RPMI7951 (cell line): ENCODE results near the gene INPPL1. TPM values are rescaled to one million over a fixed set of nuclear protein-coding genes. Genes with fewer than 3 reads are reported as not detected.
A peak's percentile ranks its signal among the peaks of the same experiment; 100 is the strongest.

Experiments used
- DNase-seq: peaks from one replicate; pipeline ENCODE4 v3.0.0-alpha.2; 2012; ENCODE audit warnings: low read depth
- total RNA-seq: library from RNA; depleted of rRNA; stranded (reverse); fragments of >200 nt; shearing (Covaris generic); gene quantifications from 2 replicates; pipeline ENCODE4 v1.2.3, GENCODE V29; 2014

The INPPL1 gene
- total RNA-seq, 1 experiment from 2014 or later = 29.4 TPM

DNA sequence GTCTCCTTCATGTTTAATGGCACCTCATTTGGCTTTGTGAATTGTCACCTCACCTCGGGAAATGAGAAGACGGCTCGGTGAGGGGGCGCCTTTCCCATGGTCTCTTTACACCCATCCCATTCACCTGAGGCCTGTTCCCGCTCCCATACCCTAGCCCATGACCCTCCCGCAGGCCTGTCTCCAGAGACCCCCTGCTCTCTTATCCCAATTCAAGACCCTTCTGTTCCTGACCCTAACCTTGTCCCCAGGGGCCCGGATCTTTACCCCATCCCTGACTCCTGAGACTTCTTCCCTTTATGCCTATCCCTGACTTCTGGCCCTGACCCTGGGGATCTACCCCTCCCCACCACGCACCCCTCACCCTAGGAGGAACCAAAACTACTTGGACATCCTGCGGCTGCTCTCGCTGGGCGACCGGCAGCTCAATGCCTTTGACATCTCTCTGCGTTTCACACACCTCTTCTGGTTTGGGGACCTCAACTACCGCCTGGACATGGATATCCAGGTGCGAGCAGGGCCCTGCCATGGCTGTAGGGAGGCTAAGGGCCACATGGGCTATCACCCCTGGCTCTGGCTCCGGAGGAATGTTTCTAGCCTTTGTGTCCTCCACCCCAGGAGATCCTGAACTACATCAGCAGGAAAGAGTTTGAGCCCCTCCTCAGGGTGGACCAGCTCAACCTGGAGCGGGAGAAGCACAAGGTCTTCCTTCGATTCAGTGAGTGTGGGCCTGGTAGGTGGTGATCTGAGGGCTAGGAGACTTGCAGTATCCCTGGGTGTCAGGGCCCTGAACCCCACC, 7.9 kb downstream of the INPPL1 start:
- DNase-seq = no peak

DNA sequence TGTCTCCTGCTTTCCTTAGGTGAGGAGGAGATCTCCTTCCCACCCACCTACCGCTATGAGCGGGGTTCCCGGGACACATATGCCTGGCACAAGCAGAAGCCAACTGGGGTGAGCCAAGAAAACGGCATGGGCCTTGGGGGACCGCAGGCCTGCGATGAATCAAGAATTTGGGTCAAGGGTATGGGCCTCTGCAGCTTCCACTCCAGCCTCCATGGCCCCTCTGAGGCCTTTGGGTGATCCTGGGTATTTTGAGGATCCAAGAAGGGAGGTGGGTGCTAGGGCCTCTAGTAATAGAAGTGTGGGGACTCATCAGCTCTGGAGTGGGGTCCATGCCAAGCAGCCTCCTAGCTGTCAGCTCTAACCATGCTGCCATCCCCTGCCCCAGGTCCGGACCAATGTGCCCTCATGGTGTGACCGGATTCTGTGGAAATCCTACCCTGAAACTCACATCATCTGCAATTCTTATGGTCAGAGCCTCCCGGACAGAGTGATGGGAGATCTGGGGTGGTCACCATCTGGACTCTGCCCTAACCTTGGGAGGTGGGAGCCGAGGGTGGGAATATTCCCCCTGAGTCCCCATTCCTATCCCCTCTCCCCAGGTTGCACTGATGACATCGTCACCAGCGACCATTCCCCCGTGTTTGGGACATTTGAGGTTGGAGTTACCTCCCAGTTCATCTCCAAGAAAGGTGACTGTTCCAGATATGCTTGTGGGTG, 8.6 kb downstream of the INPPL1 start:
- no peak for DNase-seq

DNA sequence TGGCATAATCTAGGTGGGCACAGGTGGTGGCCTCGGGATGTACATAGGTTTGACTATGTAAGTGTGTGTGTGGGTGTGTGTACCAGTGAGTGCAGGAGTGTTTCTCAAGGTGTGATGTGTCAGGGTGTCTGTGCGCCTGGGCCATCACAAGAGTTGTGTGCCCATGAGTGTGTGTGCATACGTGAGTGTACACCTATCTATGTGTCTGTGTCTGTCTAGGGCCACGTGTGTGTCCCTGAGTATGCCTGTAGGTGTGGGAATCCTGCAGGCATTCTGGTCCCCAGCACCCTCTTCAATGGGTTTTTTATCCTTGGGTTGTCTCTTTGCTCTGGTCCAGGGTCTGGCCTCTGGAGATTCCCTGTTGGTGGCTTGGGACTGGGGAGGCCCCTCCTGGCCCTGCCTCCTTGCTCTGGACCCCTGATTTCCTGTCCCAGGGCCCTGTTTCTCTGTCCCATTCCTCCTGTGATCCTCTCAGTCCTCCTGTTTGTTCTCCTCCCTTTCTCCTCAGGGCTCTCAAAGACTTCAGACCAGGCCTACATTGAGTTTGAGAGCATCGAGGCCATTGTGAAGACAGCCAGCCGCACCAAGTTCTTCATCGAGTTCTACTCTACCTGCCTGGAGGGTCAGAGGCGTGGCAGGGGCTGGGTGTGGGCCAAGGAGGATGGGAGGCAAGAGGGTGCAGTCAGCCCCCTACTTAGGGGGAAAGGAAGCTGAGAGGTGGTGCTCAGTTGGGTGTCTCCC, 9.4 kb downstream of the INPPL1 start:
- no peak for DNase-seq

DNA sequence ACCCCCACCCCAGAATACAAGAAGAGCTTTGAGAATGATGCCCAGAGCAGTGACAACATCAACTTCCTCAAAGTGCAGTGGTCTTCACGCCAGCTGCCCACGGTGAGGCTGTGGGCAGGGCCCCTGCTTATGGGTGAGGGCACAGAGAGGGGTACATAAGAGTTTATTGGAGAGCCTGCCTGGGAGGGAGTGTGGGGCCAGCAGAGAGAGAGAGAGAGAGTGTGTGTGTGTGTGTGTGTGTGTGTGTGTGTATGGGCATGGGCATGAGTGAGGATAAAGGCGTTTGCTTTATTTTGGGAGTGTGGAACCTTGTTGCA, 9.9 kb downstream of the INPPL1 start:
- DNase-seq = no peak

DNA sequence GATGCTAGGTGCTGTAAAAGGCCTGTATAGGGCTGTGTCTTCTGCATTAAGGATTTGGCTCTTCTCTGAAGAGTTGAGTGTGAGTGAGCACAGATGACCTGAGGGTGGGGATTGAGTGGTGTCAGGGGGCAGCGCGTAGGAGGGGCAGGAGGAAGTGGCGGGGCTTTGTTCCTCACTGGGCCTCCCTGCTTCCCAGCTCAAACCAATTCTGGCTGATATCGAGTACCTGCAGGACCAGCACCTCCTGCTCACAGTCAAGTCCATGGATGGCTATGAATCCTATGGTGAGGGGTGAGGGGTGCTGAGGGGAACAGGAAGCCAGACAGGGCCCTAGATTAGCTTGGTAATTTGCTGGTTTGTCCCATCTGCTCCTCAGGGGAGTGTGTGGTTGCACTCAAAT, 10.4 kb downstream of the INPPL1 start:
- DNase-seq = no peak

DNA sequence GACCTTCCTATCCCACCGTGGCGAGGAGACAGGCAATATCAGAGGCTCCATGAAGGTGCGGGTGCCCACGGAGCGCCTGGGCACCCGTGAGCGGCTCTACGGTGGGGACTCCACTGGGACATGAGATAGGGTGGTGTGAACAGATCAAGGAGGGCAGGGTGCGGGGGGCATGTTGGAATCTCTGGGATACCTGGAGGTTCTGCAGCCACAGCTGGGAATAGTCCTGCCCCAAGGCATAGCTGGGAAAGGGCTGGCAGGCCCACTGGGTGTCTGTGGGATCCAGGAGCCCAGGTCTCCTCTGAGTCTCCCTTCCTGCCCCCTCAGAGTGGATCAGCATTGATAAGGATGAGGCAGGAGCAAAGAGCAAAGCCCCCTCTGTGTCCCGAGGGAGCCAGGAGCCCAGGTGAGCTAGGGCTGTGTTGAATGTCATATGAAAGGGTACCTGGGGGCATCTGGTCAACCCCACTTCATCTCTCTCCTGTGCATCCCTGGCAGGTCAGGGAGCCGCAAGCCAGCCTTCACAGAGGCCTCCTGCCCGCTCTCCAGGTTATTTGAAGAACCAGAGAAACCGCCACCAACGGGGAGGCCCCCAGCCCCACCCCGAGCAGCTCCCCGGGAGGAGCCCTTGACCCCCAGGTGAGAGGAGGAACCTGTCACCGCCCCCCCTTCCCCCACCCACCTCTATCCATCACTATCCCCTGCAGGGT, 10.9 kb downstream of the INPPL1 start:
- no peak for DNase-seq

DNA sequence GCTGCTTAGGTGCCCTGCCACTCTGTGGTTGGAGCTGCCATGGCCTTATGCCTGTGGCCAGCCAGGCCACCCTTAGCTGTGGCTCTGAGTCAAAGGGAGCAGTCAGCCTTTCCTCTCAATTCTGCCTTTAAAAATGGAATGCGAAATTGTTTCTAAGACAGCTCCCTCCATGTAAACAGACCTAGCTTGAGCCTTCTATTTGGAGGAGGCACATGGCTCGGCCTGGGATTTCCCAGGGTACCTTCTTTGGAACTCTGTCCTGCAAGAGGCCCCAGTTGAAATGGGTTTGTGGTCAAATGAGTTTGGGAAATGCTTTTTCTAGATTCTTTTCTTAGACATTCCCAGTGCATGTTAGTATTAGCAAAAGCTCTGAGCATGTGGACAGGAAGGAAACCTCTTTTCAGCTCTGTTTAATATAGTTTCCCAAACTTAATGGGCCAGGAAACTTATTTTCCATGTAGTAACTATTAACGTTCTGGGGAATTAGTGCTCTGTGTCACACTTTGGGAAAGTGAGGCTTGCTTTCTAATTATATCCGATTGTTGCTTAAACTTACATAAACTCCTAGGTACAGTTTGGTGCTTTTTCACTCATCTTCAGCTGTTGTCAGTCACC, 11.6 kb downstream of the INPPL1 start:
- no peak for DNase-seq

DNA sequence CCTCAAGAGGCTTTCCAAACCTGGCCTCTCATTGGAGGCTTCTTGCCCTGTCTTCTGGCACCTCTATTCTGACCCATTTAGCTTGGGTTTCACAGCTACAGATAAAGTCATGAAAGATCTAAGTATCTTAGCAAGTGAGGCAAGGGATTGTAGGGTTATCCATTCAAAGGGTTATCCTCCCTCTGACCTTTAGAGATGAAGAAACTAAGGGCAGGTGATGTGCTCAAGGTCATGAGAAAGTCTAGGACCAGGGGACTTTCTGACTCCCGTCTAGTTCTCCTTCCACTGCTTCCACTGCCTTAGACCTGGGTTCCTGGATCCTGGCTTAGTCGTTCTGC, 12.2 kb downstream of the INPPL1 start:
- DNase-seq = no peak

DNA sequence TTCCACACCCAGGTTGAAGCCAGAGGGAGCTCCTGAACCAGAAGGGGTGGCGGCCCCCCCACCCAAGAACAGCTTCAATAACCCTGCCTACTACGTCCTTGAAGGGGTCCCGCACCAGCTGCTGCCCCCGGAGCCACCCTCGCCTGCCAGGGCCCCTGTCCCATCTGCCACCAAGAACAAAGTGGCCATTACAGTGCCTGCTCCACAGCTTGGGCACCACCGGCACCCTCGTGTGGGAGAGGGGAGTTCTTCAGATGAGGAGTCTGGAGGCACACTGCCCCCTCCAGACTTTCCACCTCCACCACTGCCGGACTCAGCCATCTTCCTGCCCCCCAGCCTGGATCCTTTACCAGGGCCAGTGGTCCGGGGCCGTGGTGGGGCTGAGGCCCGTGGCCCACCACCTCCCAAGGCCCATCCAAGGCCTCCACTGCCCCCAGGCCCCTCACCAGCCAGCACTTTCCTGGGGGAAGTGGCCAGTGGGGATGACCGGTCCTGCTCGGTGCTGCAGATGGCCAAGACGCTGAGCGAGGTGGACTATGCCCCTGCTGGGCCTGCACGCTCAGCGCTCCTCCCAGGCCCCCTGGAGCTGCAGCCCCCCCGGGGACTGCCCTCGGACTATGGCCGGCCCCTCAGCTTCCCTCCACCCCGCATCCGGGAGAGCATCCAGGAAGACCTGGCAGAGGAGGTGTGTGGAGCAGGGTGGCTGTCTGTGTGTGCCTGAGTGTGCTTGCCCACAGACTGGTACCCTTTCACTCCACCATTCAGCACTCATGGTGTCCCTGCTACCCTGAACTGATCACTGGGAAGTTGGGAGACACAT, 12.8 kb downstream of the INPPL1 start:
- no peak for DNase-seq

DNA sequence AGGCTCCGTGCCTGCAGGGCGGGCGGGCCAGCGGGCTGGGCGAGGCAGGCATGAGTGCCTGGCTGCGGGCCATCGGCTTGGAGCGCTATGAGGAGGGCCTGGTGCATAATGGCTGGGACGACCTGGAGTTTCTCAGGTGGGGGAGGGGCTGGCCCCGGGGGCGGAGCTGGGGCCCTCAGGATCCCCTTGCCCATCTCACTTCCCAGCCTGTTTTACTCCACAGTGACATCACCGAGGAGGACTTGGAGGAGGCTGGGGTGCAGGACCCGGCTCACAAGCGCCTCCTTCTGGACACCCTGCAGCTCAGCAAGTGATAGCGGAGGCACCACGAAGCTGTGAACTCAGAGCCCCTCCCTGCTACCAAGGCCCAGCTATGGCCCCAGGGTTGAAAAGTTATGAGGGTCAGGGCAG, 13.5 kb downstream of the INPPL1 start:
- DNase-seq = peak; percentile 43

DNA sequence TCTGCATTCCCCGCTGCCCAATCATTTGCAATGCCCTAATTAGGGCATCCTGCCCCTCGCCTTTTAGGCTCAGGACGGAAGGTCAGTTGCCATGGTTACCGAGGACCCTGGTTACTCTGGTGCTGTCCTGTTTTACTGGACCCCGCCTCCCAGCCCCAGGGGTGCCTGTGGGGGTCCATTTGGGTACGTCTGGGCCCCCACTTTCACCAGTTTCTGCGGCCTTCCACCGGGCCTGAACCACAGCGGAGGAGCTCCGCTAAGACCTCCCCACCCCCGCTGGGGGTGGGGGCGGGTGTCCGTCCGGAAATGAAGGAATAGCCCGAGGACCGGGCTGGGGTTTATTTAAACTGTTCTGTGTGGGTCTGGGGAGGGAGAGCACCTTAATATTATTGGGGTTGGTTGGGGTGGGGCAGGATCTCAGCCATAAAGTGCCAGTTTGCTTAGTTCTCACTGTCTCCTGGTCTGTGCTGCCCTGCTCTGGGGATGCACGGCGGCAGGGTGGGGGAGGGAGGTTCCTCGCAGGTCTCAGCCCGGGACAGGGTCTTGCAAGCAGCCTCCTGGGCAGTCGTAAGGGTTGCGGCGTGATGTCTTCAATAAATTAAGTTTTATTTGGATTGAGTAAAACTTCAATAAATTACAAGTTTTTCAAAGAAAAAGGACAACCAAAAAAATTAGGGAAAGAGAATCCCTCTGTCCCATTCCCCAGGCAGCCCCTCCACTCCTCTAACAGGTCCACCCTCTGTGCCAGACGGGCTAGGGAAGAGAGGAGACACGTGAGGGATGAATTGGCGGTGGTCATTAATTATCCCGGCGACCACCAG, 14.1 kb downstream of the INPPL1 start:
- DNase-seq = no peak

DNA sequence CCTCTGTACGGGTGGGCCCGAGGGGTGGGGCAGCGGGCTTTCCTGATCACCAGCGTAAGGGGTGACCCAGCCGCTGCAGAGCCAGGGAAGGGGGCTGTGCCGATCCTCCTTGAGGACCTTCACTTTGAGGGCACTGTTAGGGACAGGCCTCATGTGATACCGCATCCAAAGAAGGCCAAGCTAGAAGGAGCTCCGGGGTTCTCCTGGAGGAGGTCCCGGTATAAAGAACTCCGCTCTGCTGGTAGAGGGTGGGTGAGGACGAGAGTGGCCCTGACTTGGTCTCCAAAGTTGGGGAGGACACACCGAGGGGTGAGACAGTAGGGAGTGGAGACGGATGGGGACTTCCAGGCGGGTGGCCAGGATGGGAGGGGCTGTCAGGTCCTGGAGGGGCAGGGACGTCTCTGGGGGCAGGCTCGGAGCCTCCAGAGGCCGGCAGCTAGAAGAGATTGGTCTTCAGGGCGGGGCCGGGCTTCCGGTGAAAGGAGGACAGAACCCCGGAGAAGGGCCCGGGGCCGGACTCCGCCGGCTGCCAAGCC, 14.8 kb downstream of the INPPL1 start:
- peak; percentile 79 for DNase-seq

DNA sequence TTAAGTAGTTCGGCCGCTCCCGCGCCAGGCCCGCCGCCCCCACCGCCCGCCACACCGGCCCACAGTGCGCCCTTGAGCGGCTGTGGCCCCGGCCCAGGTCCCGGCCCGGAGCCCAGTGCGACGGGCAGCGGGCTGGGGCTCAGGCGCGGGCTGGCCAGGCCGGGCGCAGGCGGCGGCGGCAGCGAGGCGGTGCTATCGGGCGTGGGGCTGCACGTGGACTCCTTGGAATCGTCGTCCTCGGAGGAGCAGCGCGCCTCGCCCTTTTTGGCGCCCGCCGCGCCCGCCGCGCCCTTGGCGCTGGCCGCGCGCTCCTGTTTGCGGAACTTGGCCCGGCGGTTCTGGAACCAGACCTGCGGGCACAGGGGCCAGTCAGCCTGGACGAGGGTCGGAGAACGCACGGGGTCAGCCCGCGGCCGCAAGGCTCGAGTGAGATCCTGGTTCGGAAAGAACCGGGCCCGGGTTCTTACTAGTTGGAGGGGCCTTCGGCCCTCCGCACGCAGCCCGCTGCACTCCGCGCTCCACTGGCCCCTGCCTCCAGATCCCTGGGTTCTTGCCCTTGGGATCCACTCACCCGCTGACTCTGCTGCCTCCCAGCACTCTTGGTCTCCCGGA, 15.4 kb downstream of the INPPL1 start:
- DNase-seq = no peak

DNA sequence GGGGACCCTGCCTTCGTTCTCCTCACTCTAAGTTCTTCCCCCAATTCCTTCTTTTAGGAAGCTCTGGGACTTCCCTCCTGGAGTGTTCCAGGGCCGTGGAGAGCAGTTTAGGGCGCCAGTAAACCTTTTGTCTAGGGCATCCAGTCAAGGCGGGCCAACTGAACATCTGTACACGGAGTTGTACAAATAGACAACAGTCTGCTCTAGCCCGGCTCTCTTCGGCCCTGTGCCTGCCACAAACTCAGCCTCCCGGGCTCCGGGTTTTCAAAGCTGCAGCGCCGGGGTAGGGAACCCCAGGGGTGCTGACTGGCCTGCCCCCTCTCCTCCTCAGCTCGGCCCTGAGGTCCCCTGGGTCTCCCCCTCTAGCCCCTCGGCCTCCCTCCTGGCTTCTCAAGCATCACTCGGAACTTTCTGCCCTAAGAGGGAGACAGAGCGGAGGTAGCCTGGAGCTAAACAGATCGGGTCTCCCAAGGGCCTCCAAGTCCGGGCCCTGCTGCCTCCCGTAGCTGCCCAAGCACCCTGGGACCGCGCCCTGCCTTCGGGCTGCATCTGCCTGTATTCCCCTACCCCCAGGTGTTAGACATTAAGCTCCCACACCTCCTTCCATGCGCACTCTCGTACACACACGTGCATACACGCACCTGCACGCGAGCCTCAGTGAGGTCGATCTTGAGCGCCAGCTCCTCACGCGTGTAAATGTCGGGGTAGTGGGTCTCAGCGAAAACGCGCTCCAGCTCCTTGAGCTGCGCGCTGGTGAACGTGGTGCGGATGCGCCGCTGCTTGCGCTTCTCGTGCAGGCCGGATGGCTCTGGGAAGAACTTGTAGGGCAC, 16.1 kb downstream of the INPPL1 start:
- no peak for DNase-seq

DNA sequence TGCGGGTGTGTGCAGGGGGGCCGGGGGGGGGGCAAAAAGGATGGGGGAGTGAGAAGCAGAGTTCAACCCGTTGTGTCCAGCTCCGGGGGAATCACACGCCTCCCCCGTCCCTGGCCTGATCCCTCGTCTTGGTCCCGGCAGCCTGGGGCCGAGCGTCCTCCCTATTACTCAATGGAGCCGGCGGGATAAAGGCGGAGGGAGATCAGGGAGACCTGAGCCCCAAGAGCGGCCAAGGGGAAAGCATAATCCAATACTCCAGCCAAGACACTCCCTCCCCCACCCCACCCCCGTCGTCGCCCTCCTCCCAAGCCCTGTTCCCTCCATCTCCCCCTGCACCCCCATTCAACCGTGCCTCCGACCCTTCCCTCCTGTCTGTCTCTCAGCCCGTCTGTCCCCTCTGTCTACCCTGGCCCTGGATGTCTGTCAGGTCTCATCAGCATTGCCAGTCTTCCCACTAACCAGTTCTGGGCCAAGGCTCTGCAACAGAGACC, 16.8 kb downstream of the INPPL1 start:
- no peak for DNase-seq

DNA sequence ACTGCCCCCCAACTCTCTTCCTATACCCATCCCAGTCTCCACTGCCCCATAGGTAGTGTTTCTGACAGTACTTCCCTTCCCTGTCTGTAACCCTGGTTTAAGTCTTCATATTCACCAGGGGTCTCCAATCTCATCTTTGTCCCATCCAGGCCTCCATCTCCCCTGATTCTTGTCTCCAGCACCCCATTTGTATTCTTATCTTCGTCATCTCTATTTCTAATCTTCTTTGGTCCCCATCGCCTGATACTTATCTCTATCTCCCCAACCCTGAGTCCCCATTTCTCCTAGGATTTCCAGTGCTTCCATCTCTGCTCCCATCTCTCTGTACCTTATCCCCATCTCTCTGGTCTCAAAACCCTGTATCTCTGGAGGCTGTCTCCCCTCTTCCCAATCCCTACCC, 17.6 kb downstream of the INPPL1 start:
- DNase-seq = no peak

DNA sequence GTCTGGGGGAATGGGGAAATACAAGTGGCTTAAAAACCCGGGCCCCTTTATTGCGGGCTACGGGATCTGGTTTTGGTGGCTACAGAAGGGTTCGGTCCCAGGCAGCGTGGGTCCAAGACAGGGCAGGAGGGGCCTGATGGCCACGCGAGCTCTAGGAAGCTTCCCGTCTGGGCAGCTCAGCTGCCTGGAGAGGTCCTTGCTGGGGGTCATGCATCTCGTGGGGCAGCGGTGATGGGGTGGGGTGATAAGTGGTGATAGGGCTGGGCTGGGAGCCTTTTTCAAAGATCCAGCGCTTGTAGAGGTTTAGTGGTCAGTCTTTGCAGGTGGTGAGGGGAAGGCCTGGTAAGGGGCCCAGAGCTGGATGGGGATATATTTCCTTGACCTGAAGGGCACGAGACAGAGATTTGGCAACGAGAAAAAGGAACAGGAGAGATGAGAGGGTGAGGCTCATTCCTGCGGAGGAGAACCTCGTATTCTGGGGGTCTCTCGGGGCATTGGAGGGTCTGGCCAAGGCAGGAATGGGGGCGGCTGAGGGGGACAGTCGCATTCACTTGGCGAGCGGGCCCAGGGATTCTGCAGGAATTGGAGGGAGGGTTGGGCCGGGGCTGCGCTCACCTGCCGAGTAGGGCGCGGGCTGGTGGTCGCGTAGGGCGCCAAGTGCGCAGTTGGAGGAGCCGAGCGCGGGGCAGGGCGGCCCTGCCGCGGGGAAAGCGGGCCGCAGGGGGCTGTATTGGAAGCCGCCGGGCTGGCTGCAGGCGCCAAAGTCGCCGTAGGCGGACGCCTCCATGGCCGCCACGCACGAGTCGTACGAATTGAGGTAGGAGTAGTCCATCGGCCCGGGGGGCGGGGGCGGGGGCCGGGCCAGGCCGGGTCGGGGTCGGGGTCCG, 18.8 kb downstream of the INPPL1 start:
- DNase-seq = no peak

DNA sequence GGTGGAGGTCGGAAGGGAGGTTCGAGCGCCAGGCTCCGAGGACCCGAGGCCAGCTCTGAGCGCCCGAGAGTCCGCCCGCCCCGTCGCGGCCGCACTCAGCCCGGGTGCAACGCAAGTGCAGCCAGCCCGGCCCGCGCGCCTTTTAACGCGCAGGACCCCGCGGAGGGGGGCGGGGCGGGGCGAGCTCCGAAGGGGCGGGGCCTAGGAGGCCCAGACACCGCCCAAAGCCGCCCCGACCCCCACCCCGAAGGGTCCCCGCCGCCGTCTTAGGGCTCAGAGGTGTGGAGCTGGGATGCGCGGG, 19.4 kb downstream of the INPPL1 start, which contains the start of gene PHOX2A:
Gene PHOX2A, minus strand, starts transcription at position 117 of the 301 bp plus-strand sequence. CDS start 172 bp downstream, outside the sequence.
- no peak for DNase-seq
